ENCODE measurements around the gene SYTL5.

DNA sequence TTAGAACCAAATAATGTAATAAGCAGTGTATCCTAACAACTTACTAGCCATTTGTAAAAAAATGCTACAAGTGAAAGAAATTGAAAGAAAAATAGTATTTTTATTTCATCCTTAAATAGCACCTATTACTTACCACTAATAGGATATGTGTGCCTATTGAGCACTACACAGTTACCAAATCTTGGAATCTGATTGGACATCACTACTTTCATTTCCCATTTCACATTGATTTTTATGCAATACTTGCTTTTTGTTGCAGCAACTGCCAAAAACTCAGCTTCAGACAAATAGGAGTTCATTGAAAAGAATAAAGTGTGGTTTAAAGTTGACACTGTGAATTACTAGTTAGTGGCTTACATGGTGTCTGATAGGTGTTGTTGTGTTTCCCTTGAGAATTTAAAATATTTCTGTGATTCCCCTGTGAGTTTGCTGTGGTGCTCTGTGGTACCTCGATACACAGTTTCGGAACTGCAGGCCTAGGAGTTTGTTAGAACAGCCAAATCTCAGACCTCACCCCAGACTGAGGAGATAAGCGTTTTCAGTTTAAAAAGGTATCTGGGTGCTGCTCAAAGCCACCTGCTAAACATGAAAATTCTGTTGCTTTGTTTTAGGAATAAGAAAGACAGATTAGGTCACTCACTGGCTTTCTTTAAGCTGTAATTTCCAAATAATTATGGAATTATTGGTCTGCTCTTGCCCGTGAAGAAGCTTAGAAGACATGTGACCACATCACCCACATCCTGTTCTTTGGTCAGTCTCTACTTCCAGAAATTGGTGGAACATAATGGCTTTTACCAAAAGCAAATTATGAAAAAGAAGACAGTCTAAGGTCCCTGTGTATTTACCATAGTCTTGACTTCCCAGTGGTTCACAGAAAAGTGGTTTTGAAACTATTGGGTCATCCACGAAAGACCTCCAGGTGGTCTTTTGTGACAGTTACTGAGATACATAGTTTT is 97.8 kb downstream of the SYTL5 start:
- TF ChIP-seq CTCF (IDR thresholded peaks at IDR 0.05) = no peak
- no peak for TF ChIP-seq POLR2A (IDR thresholded peaks at IDR 0.05)

Data from adrenal gland (tissue), 5 donors.